Measurements from ENCODE around the gene ATG9B. TPM values are rescaled to one million over a fixed set of nuclear protein-coding genes. Genes with fewer than 3 reads are reported as not detected.

The ATG9B gene
- total and polyA plus RNA-seq, 9 of the 15 experiments (the other 6 are each of a cell fraction or from before 2014, with no cell fraction given), result 0.29 to 8.0 (median 2.1) TPM

DNA sequence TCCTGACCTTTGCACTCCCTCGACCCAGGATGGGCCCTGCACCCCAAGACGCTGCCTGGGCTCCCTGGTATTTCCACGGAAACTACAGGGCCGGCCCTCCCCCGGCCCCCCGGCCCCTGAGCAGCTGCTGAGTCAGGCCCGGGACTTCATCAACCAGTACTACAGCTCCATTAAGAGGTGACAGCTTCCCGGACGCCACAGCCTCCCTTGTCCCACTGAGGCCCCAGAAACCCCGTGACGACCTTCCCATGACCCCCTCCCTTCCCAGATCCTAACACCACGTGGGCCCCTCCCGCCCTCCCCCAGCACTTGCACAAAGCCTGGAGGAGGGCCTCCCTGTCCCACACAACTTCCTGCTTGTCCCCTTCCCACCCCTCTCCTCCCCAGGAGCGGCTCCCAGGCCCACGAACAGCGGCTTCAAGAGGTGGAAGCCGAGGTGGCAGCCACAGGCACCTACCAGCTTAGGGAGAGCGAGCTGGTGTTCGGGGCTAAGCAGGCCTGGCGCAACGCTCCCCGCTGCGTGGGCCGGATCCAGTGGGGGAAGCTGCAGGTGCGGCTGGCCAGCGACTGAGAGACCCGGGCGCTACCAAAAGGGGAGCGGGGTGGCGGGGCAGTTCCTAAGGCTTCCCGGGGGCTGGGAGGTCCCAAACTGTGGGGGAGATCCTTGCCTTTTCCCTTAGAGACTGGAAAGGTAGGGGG, 27.8 kb downstream of the ATG9B start (continued):
- TF ChIP-seq DLX4 (CRISPR knock-in tag; IDR thresholded peaks at IDR 0.05) (no peak), SUPT5H (IDR thresholded peaks at IDR 0.05) (no peak), SIN3A (IDR thresholded peaks at IDR 0.05; ENCODE audit: borderline replicate concordance in 2 of 2, control insufficient read depth in 1 of 2, low read depth in 2 of 2, low read length in 2 of 2) (no peak), TBP (optimal IDR thresholded peaks at IDR 0.05; ENCODE audit: low read depth, low read length) (no peak), MNT (conservative IDR thresholded peaks at IDR 0.05) (0 out of 4 replicates have a peak, but pooled peaks of 1 of the 2 experiments have one; percentile 36), U2AF1 (optimal IDR thresholded peaks at IDR 0.05; ENCODE audit: low read depth, low read length) (no peak), RNF2 (IDR thresholded peaks at IDR 0.05) (peak; percentile 61; the same call in 1 of the 2 replicates), ATF6 (CRISPR knock-in tag; IDR thresholded peaks at IDR 0.05) (peak; percentile 82; the same call in 1 of the 2 replicates), PCBP1 (IDR thresholded peaks at IDR 0.05; ENCODE audit: low read depth, low read length, poor library complexity, severe bottlenecking) (peak; percentile 24), SRSF3 (IDR thresholded peaks at IDR 0.05; ENCODE audit: insufficient read depth, low read length) (no peak), ZBTB7A (IDR thresholded peaks at IDR 0.05; ENCODE audit: borderline replicate concordance, control insufficient read depth, low read depth, low read length) (peak; percentile 77; the same call in 1 of the 2 replicates), POLR2A (conservative IDR thresholded peaks at IDR 0.05) (no peak), NFATC3 (IDR thresholded peaks at IDR 0.05) (no peak), MECOM (CRISPR knock-in tag; IDR thresholded peaks at IDR 0.05) (no peak), TSC22D4 (tag; IDR thresholded peaks at IDR 0.05) (no peak), NFIC (IDR thresholded peaks at IDR 0.05) (peak; percentile 16; the same call in 1 of the 2 replicates)
- TF ChIP-seq, protein P1, sequence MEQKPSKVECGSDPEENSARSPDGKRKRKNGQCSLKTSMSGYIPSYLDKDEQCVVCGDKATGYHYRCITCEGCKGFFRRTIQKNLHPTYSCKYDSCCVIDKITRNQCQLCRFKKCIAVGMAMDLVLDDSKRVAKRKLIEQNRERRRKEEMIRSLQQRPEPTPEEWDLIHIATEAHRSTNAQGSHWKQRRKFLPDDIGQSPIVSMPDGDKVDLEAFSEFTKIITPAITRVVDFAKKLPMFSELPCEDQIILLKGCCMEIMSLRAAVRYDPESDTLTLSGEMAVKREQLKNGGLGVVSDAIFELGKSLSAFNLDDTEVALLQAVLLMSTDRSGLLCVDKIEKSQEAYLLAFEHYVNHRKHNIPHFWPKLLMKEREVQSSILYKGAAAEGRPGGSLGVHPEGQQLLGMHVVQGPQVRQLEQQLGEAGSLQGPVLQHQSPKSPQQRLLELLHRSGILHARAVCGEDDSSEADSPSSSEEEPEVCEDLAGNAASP (IDR thresholded peaks at IDR 0.05), result no peak
